Neural cell (in vitro differentiated cells): Measurements from ENCODE around the gene USP11. TPM values are rescaled to one million over a fixed set of nuclear protein-coding genes. Genes with fewer than 3 reads are reported as not detected.
A peak's percentile ranks its signal among the peaks of the same experiment; 100 is the strongest.

ENCODE experiments used
- H2AFZ ChIP-seq: fragments of 200-600, 300-800 bp; sonication (generic), shearing (Covaris generic); 2 replicates; pipeline ENCODE4 v1.6.0; 2014; ENCODE audit warnings: low read depth, mild to moderate bottlenecking, antibody characterized with exemption, low read length, moderate library complexity
- H3F3A ChIP-seq: fragments of 200-600 bp; shearing (Covaris generic); 2 replicates; pipeline ENCODE4 v1.6.1; 2016; ENCODE audit warnings: mild to moderate bottlenecking, moderate library complexity, mixed read lengths, antibody characterized with exemption, low read length; ENCODE audit not compliant: insufficient read depth, poor library complexity, severe bottlenecking
- H3K27ac ChIP-seq: fragments of 200-600, 300-800 bp; sonication (generic), shearing (Covaris generic); 2 replicates; pipeline ENCODE4 v1.5.1; 2014; ENCODE audit warnings: mild to moderate bottlenecking, low read length, moderate library complexity
- H3K27me3 ChIP-seq: fragments of 300-800, 200-600 bp; sonication (generic), shearing (Covaris generic); 2 replicates; pipeline ENCODE4 v1.6.0; 2014; ENCODE audit warnings: mild to moderate bottlenecking, low read depth, low read length, moderate library complexity; ENCODE audit not compliant: insufficient read depth
- H3K36me3 ChIP-seq: fragments of 300-800, 200-600 bp; sonication (generic), shearing (Covaris generic); 2 replicates; pipeline ENCODE4 v1.5.1; 2014; ENCODE audit warnings: mild to moderate bottlenecking, antibody characterized with exemption, low read length, moderate library complexity; ENCODE audit not compliant: insufficient read depth
- H3K4me2 ChIP-seq: fragments of 300-800, 200-600 bp; sonication (generic), shearing (Covaris generic); 2 replicates; pipeline ENCODE4 v1.6.0; 2014; ENCODE audit warnings: mild to moderate bottlenecking, low read length
- H3K4me3 ChIP-seq: fragments of 300-800, 200-600 bp; sonication (generic), shearing (Covaris generic); 2 replicates; pipeline ENCODE4 v1.5.1; 2014; ENCODE audit warnings: mild to moderate bottlenecking, low read length, moderate library complexity
- H3K79me2 ChIP-seq: fragments of 200-600 bp; shearing (Covaris generic); replicated peaks from 2 replicates; pipeline ENCODE4 v1.6.0; 2014; ENCODE audit warnings: mild to moderate bottlenecking, low read length, moderate library complexity; ENCODE audit not compliant: insufficient read depth
- H3K9ac ChIP-seq: fragments of 300-800, 200-600 bp; sonication (generic), shearing (Covaris generic); 2 replicates; pipeline ENCODE4 v1.6.1; 2016; ENCODE audit warnings: mild to moderate bottlenecking, low read length, mixed read lengths
- H3K9me2 ChIP-seq: fragments of 200-600 bp; shearing (Covaris generic); 2 replicates; pipeline ENCODE4 v1.6.1; 2016; ENCODE audit warnings: mild to moderate bottlenecking, low read length, mixed read lengths; ENCODE audit not compliant: insufficient read depth
- H3K9me3 ChIP-seq: fragments of 200-600, 300-800 bp; sonication (generic), shearing (Covaris generic); 2 replicates; pipeline ENCODE4 v1.6.1; 2016; ENCODE audit warnings: mild to moderate bottlenecking, mixed run types, low read length, moderate library complexity, mixed read lengths
- H4K20me1 ChIP-seq: fragments of 200-600 bp; shearing (Covaris generic); 2 replicates; pipeline ENCODE4 v1.6.1; 2016; ENCODE audit warnings: mild to moderate bottlenecking, mixed run types; ENCODE audit not compliant: insufficient read depth
- CTCF ChIP-seq: fragments of 450-650 bp; IDR thresholded peaks from 2 replicates; pipeline ENCODE4 v1.5.1; 2014; ENCODE audit warnings: antibody characterized with exemption, mild to moderate bottlenecking, moderate library complexity; ENCODE audit not compliant: poor library complexity, severe bottlenecking
- EP300 ChIP-seq: fragments of 450-650 bp; conservative IDR thresholded peaks from 2 replicates; pipeline ENCODE4 v1.6.1; 2014; ENCODE audit warnings: antibody characterized with exemption, mild to moderate bottlenecking, moderate library complexity; ENCODE audit not compliant: poor library complexity, severe bottlenecking
- EZH2 ChIP-seq: fragments of 200-600, 300-800 bp; shearing (Covaris generic), sonication (generic); IDR thresholded peaks from 2 replicates; pipeline ENCODE4 v1.6.1; 2014; ENCODE audit warnings: antibody characterized with exemption, low read length, borderline replicate concordance, mild to moderate bottlenecking; ENCODE audit not compliant: insufficient read depth, poor library complexity, severe bottlenecking
- MXI1 ChIP-seq: fragments of 450-650 bp; conservative IDR thresholded peaks from 2 replicates; pipeline ENCODE4 v1.6.1; 2014; ENCODE audit warnings: antibody characterized with exemption, mild to moderate bottlenecking; ENCODE audit not compliant: poor library complexity, severe bottlenecking
- POLR2AphosphoS5 ChIP-seq: IDR thresholded peaks from 2 replicates; pipeline ENCODE4 v1.6.1; 2012
- RAD21 ChIP-seq: fragments of 450-650 bp; conservative IDR thresholded peaks from 2 replicates; pipeline ENCODE4 v1.6.1; 2014; ENCODE audit warnings: antibody characterized with exemption, mild to moderate bottlenecking, moderate library complexity
- REST ChIP-seq: IDR thresholded peaks from 2 replicates; pipeline ENCODE4 v1.6.1; 2012; ENCODE audit warnings: borderline replicate concordance
- SMC3 ChIP-seq: fragments of 450-650 bp; conservative IDR thresholded peaks from 2 replicates; pipeline ENCODE4 v1.6.1; 2014; ENCODE audit warnings: antibody characterized with exemption, mild to moderate bottlenecking, moderate library complexity; ENCODE audit not compliant: poor library complexity
- TAF1 ChIP-seq: IDR thresholded peaks from 2 replicates; pipeline ENCODE4 v1.6.1; 2012; ENCODE audit warnings: low read depth
- polyA plus RNA-seq: library from polyadenylated mRNA; depleted of rRNA; stranded (reverse); fragments of >200 nt; gene quantifications from 2 replicates; pipeline ENCODE4 v1.2.3, GENCODE V29; 2014

The USP11 gene
- polyA plus RNA-seq, 1 donor from 2014 or later, result 184 TPM

DNA sequence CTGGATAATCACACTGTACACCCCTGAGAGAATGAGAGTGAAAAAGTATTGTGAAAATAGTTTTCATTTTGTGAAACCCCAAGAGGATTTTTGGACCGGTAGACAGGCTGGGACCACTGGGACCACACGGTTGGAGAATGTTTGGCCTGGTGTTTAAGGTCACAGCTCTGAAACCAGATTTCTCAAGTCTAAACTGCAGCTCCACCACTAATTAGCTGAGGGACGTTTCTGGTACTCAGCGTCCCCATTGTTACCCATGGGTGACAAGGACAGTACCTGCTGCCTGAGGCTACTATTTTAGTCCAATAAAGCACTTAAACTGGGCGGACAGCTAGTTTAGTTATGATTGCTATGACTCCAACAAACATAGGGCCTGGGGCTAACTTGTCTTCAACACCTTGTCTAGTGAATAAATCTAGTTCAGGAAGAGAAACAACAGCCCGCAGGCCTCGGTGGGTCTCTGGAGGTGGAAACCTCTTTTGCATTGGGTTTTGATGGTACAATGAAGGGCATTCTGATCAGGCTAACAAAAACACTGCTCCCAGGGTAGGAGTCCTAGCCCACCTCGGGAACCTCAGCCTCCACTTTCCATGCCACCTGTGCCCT is 509 bp upstream of the USP11 start:
- Histone ChIP-seq H3K9me2 (no peaks in the 10 kb centered on the region), H3K4me2 (peak overlapping the region; percentile 70), H3K79me2 (peaks cover 37% of the 10 kb centered on the region), H3K27me3 (no peaks in the 10 kb centered on the region), H4K20me1 (no peaks in the 10 kb centered on the region), H3K9me3 (no peaks in the 10 kb centered on the region), H3K27ac (peak overlapping the region; percentile 98), H3K4me3 (peak overlapping the region; percentile 83), H3K36me3 (no peaks in the 10 kb centered on the region), H3K9ac (peak overlapping the region; percentile 98), H2AFZ (no peak overlapping the region), H3F3A (no peaks in the 10 kb centered on the region)
- TF ChIP-seq MXI1, result no peak
- TF ChIP-seq REST, result no peak
- TF ChIP-seq CTCF, result no peak
- no peak for TF ChIP-seq TAF1
- TF ChIP-seq POLR2AphosphoS5, result no peak
- TF ChIP-seq EZH2, result no peak
- no peak for TF ChIP-seq EP300
- TF ChIP-seq SMC3, result no peak
- TF ChIP-seq RAD21, result no peak

DNA sequence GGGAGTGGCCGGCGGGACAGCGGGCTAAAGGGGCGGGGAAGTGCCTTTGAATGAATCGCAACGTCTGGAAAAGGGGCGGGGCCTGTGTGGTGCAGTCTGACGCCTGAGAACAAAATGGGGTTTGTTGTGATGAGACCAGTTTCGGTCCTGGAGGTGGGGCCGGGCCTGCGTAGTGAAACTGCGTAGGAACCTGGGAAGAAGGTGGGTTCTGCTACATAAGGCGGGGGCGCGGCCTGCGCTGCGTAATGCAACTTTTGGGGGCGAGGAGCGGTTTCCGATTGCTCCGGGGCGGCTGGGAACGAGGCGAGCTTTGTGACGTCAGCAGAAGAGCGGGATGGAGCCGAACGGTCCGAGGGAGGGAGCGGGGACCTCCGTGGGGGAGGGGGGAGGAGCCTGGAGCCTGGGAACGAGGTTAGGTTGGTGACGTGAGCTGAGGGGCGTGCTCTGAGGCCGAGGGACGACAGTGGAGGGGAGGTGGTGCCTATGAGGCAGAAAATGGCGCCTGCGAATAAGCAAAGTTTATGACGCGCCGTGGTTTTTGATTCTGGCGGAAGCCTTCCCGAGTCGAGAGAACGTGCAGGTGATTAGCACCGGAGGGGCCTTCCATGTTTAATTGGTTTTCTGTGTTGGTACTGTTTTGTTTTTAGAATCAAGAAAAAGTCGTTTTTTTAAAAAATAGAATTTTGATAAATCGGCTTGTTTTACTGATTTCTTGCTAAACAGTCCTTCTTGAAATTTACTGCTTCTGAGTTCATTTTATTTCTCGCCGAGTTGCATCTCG is 714 bp downstream of the USP11 start:
- Histone ChIP-seq H2AFZ (no peak overlapping the region), H3K9ac (peak overlapping the region; percentile 98), H3K9me3 (no peaks in the 10 kb centered on the region), H3K27ac (peak overlapping the region; percentile 98), H3K9me2 (no peaks in the 10 kb centered on the region), H4K20me1 (no peaks in the 10 kb centered on the region), H3K4me3 (peak overlapping the region; percentile 83), H3F3A (no peaks in the 10 kb centered on the region), H3K27me3 (no peaks in the 10 kb centered on the region), H3K79me2 (peaks cover 46% of the 10 kb centered on the region), H3K36me3 (no peaks in the 10 kb centered on the region), H3K4me2 (no peak overlapping the region)
- no peak for TF ChIP-seq EZH2
- TF ChIP-seq RAD21, result no peak
- no peak for TF ChIP-seq POLR2AphosphoS5
- TF ChIP-seq SMC3, result no peak
- no peak for TF ChIP-seq REST
- no peak for TF ChIP-seq MXI1
- no peak for TF ChIP-seq CTCF
- no peak for TF ChIP-seq EP300
- TF ChIP-seq TAF1, result no peak
